Stimulated activated CD8-positive, alpha-beta memory T cell treated with anti-CD3 and anti-CD28 coated beads, Interleukin-15, amount 100 ng/mL, for 1 hour (primary cell): Measurements from ENCODE around the gene GDI2.
"Not testable (repeated sequence)": the region's sequence is repeated elsewhere in the genome, so short reads cannot be mapped to it uniquely, and the experiment has no call there.

Experiments
- DNase-seq: peaks from one replicate; pipeline ENCODE4 v3.0.0-alpha.2; 2020; ENCODE audit warnings: low read depth

GDI2 gene

DNA sequence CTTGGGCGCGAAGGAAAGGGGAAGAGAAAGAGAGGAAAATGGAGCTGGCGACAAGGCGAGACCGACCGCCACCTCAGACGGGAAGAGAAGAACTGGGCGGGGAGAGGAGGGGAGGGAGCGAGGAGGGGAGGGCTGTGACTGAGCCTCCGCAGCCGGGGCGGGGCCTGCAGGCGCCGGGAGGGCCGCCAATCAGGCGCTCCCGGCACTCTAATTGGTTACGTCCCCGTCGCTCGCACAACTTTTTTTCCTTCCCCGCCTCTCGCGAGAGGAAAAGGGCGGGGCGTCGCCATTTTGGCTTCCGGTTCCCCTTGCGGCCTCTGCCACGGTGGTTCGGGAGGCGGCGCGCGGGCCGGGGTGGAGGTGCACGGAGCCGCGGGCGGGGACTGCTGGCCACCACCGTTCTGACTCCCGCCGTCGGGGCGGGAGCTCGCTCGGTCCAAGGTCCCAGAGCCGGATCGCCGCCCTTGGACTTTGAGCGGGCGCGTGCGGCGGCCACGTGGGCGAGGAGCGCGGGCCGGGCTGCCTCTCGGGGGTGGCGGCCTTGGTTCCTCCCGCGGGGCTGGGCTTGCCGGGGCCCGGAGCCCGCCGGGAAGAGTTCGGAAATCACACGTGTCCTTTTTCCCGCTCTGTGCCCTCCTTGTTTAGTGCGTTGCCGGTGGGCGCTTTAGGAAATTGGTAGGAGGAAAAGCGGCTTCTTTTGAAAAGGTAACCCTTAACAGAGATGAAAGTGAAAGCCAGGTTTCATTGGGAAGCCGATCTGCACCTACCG is at the start of gene GDI2:
Gene GDI2, minus strand, starts transcription at position 94 of the 769 bp plus-strand sequence. CDS start 176 bp downstream, outside the sequence.
- peak; percentile 93 for DNase-seq

DNA sequence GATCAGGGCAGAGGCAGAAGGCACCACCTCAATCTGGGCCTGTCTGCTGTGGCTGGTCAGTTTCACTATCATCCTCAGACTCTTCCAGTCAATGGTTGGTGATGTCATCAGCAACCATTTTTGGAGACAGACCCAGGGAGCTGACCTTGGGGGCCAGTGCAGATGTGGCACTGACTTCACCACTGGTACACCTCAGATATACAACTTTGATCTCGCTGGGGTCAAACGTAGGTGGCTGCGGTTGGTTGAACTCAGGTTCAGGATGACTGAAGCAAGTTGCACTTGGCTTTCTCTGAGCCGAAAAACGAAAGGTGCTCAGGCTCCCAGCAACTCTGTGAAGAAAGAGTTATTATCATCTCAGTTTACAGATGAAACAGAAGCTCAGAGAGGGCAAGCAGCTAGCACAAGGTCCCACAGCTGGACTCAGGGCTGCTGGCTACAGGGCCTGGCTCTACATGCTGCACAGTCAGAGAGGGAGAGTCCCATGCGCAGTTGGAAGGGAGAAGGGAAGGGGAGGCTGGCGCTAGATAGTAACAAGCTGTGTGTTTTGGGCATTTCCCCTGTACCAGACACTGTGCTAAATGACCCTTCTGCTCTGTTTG is 49.2 kb upstream of the GDI2 start:
- DNase-seq, result no peak

DNA sequence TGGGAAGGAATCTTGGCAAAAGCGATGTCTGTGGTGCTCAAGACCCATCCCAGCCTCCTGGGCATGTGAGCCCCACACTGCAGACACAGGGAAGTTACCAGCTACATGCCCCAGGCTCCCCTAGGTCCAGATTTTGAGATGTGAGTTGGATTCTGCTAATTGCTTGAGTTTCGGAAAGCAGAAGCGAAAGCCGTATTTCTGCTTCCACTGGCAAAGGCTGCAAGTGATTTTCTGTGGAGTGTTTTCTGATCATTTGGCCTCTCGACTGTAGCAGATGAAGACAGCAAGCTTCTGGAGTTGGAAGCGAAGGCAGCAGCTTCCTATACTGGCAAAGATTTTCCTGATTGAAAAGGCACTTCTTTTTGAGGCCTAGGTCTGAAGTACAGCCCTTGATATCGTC is 46.8 kb upstream of the GDI2 start:
- DNase-seq, result no peak

DNA sequence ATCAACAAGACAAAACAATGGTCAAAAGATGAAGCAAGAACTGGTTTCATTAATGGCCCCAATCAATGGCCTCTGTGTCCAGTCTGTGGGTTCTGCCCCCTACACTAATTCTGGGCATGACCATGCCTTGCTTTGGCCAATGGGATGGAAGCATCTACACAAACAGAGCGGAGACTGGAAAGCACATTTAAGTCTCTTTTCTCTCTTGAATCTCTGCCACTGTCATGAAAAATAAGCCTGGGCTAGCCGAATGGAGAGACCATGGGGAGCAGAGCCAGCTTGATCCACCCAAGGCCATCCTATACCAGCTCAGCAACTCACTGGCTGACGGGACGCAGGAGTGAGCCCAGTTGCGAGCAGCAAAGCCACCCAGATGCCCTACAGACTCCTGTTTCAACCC is 45.6 kb upstream of the GDI2 start:
- DNase-seq, result no peak

DNA sequence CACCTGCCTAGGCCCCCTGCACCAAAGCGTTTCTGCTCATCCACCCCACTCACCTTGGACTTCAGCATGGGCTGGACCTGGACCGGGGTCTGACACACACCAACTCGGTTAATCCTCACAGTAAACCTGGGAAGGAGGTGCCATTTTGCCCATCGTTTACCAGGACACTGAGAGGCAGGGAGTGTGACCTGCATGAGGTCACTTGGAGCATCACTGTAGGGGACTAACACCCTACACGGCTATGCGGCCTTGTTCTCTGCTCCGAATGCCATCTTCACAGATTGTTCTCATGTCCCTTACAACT is 43.4 kb upstream of the GDI2 start:
- DNase-seq, result no peak

DNA sequence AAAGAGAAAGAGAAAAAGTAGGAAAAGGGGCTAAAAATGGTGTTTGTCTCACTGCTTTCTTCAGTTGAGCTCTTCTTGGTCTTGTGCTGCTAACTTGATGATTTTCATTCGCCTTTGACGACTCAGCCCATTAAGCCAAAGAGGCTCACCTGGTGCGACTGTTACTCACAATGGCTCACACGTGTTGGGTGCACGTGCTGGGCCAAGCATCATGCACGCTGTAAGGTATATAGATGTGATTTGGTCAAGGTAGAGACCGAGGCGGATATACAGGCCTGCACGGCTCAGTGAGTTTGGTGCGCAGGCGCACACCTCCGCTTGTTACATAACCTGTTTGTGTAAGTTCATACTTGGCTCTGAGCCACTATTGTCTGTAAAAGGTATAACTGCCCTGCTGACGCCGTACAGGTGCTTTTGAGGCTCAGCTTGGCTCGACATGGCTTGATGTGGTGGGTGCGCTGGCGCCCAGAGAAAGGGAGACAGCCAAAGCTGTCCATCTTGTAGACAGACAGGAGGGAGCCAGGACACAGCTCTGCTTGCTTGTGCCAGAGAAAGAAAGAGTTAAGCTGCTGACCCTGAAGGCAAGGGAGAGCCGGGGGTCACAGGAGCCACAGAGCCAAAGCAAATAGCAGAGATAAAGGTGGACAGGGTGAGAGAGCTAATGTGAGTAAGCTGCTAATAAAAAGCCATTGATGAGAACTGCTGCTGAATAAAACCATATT is 42.9 kb upstream of the GDI2 start:
- no peak for DNase-seq

DNA sequence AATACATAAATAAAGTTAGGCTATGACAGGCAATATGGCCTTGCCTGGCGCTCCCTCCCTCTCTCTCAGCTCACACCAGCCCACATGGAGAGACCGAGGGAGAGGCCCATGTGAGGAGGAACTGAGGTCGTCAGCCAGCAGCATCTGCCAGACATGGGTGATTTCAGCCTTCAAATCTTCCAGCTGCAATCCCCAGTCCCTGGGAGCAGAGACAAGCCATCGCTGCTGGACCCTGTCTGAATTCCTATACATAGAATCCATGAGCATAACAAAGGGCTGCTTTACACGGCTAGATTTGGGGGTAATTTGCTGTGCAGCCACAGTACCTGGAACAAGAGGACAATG is 40.9 kb upstream of the GDI2 start:
- no peak for DNase-seq

DNA sequence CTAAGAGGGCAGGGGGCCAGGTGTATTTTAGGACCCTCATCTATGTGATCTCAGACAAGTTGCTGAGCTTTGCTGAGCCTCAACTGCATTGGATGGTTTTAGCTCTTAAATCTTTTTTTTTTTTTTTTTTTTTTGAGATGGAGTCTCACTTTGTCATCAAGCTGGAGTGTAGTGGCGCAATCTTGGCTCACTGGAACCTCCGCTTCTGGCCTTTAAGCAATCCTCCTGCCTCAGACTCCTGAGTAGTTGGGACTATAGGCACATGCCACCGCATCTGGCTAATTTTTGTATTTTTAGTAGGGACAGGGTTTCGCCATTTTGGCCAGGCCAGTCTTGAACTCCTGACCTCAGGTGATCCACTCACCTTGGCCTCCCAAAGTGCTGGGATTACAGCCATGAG is 33.4 kb upstream of the GDI2 start:
- not testable (repeated sequence) for DNase-seq

DNA sequence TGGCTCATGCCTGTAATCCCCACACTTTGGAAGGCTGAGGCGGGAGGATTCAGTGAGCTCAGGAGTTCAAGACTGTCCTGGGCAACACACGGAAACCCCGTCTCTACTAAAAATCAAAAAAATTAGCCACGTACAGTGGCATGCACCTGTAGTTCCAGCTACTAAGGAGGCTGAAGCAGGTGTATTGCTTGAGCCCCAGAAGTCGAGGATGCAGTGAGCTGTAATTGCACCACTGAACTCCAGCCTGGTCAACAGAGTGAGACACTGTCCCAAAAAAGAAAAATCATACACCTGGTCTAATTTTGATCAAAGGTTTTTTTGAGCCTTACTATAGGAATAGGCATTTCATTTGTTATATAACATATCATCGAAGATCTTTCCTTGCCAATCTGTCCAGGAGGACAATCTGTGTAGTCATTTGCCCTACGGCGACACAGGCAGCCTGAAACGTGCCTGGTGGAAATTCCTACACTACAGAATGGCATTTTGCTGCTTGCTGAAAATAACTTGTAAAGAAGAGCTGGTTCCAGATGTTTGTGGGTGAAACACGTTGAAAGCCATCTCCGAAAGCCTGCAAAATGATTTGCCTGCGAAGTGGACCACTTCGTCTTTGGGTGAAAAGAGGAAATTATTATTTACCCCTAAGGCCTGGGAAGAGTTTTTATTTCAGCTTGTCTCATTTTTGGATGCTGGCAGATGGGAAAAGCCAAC is 31.3 kb upstream of the GDI2 start:
- DNase-seq, result no peak

DNA sequence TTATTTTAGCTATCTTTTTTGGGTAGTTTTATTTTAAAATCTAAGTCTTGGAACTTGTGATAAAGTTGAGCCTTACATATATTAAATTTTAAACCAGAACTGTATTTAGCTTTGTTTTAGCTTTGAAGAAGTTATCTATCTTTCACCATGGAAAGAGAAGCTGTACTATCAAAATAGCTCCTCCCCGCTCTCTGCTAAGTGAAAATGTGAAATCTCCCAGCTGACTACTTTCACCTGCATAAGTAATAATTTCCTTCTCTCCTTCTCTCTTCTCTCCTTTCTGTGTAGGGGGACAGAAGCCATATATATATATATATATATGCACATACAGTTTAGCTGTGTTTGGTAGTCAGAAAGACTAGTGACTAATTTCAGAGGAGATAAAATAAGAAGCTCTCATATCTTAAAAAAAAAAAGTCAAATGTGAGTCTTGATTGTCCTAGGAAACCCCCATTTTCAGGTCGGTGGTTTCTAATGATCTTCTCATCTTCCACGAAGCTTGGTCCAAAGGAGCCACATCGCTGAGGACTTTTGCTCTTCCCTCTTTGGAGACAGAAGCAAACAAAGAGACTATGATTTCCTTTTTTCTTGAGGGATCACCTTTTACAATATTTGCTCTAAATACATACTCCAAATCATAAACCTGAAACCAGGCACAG is 30.6 kb upstream of the GDI2 start:
- no peak for DNase-seq

DNA sequence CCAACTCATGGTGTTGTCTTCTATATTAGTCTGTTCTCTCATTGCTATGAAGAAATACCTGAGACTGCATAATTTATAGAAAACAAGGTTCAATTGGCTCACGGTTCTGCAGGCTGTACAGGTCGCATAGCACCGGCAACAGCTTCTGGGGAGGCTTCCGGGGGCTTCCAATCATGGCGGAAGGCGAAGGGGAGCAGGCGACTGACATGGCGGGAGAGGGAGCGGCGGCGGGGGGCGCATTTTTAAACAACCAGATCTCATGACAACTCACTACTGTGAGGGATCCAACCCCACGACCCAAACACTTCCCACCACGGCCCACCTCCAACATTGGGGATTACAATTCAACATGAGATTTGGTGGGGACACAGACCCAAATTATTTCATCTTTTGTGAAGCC is 28.7 kb upstream of the GDI2 start:
- DNase-seq, result no peak

DNA sequence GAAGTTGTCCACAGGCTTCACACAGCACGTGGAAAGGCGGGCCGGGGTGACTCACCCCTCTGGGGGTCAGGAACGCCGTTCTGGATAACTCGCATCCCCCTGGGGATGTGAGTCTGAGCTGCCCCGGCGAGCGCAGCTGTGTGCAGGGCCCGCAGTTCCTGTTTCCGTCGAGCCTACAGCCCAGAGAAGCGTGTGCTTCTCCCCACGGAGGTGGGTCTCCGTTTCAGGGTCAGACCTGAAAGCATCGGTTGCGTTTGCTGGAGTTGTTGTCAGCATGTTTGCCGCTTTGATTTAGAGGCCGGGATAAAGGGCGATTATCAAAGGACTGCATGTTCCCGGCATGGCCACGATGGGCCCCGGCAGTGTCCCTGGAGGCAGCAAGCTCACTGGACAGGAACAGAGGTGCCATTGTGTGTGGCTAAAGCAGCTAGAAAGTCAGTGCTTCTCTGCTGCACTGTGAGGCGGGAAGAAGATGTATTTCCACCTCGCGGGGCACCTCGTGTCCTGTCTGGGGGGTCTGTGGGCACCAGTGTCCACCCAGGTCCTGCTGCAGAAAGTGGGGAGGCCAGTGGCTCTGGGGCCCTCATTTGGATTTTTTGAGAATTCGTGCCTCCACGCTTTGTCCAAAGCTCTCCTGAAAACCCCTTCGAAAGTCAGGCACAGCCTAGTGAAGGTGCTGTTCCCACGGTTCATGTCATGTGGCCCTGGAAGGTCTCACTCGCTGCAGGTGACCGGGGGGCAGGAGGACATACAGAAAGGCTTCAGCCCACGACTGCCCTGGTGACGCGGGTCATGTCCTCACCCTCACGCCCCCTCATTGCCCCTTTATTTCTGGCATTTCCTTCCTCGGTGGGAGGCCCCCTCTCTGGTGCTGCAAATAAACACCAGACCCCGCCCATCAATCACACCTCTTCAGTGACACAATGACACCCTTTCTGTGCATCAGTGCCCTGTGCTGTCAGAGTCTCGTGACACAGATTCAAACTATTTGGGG is 27.4 kb upstream of the GDI2 start:
- DNase-seq, result no peak

DNA sequence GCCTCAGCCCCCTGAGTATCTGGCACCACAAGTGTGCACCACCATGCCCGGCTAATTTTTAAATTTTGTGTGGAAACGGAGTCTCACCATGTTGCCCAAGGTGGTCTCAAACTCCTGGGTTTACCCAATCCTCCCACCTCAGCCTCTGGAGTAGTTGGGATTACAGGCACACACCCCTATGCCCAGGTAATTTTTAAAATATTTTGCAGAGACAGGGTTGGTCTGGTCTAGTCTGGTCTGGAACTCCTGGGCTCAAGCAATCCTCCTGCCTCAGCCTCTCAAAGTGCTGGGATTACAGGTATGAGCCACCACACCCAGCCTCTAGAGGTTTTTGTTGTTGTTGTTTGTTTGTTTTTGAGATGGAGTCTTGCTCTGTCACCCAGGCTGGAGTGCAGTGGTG is 22.9 kb upstream of the GDI2 start:
- DNase-seq, result not testable (repeated sequence)

DNA sequence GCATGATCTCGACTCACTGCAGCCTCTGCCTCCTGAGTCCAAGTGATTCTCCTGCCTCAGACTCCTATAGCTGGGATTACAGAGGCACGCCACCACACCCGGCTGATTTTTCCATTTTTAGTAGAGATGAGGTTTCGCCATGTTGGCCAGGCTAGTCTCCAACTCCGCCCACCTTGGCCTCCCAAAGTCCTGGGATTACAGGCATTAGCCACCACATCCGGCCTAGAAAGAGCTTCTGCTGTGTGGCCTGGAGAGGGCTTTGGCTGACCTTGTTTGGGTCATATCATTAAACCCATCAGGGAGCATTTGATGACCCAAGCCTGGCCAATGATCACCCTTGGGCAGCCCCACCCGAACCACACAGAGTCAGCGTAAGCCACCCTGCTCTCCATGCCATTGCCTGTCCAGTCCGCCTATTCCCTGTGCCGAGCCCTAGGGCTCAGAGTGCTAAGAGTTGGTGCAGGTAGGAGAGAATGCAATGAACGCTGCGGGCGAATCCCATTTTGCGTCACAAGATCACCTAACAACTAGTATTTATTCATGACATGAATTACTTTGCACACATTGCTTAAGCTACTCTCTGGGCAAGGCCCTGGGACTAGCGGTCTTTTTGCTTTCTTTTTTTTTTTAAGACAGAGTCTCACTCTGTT is 22.3 kb upstream of the GDI2 start:
- DNase-seq, result no peak

DNA sequence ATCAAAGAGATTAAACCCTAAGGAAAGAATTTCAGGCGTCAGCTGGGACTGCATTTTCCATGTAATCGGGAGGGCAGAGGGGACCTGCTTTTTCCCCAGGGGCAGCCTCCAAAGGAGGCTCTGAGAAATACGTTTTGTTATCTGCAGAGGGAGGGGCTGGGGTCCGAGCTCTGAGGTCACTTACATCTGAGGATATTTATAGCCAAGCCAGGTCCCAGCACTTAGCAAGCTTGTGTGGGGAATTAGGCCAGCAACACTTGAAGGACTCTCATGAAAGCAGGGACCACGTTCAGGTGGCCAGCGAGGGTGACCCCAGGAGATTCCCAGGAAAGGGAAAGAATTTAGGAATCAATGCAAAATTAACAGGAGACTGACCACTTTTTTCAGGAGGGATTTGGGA is 20.6 kb upstream of the GDI2 start:
- no peak for DNase-seq

DNA sequence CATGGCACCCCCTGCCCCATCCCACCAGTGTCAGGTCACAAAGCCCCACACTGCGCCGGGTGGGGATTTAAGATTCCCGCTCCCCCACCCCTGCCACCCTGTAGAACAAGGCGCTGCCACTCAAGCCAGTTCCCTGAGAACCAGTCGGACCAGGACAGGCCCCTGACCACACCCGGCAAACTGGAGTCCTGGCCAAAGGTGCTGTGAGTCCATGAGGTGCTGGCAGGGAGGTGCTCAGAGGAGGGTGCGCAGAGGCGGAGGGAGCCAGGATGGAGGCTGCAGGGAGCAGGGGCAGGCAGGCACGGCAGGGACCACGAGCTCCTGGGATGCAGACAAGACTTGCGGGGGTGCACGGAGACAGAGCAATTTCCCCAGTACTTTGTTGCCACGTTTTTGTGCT is 19.7 kb upstream of the GDI2 start:
- no peak for DNase-seq

DNA sequence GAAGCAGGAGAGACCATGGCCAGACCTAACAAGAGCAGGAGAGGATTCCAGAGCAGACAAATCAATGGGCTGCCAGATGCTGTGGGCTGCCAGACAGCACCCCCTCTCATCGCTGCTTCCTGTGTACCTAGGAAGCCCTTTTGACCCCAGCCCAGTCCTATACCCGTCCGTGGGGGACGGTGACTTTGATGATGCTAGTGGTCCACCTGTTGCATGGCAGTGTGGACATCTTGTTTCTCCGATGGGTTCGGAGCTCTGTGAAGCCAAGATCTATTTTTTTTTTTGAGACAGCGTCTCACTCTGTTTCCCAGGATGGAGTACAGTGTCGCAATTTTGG is 18.2 kb upstream of the GDI2 start:
- no peak for DNase-seq

DNA sequence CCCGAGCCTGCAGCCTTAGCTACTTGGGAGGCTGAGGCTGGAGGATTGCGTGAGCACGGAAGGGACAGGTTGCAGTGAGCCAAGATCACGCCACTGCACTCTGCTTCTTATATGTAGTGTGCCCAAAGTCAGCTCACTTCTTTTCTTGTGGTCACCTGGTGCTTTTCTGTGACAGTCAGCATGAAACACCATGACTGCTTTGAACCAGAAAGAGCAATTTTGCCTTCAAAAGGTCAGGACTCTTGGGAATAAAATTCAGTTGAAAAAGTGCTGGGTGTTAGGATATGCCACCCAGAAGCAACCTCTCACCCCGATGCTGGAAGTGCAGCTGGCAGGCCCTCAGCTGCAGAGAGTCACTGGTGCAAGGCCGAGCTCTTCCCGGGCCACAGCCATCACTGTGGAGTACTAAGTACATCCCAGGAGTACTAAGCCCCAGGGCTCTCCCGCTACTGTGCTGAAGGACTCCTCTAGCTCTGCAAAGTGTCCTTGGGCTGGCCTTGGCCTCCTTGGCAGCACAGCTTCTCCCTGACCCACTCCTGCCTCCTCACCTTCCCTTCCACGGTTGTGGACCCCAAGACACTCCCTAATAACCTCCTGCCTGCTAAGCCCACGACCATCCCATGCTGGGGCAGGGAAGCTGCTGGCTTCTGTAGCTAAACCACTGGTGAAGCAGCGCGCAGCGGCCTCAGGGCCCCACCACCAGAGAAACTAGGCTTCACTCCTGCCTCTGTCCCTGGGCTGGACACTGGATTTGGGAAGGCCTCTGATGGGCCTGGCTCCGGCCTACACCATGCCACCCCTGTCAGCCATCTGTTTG is 17.6 kb upstream of the GDI2 start:
- no peak for DNase-seq

DNA sequence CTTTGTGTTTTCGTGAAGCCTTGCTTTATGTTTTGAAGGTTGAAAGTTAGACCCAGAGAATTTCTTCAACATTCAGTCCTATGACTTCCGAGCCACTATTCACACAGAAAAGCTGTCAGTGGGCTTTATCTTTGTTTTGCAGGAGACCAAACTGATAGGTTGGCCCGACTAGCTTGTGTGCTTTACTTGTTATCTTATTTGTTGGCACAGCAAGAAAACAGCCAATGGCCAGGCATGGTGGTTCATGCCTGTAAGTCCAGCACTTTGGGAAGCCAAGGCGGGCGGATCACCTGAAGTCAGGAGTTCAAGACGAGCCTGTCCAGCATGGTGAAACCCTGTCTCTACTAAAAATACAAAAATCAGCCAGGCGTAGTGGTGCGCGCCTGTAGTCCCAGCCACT is 16.0 kb upstream of the GDI2 start:
- no peak for DNase-seq

DNA sequence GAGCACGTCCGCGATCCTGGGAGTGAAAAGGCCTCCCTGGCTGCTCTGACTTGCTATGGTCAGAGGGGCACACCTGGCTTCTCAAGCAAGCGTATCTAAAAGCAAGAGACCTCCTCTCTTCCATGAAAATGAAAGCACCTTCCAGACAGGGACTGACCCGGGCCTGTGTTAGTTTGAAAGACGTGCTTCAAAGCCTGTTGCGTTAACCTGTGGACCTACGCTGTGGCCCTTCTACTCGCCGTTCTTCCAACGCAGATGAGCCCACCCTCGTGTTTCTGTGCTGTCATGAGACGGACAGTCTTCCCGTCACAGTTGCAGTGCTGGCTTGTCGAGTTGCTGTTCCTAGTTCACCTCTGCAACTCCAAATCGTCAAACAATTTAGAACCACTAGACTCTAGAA is 15.5 kb upstream of the GDI2 start:
- no peak for DNase-seq
